Lower leg skin (tissue), 4 donors: ENCODE measurements around the gene COBL. TPM values are rescaled to one million over a fixed set of nuclear protein-coding genes. Genes with fewer than 3 reads are reported as not detected.
A peak's percentile ranks its signal among the peaks of the same experiment; 100 is the strongest.

Experiments
- DNase-seq, 2 donors: peaks; one replicate each; pipeline ENCODE4 v3.0.0-alpha.2; 2019; ENCODE audit warnings: low spot score in 2 of 2
- H3K4me3 ChIP-seq: fragments of 200-600 bp; sonication (generic); 2 replicates; pipeline ENCODE4 v1.5.1; 2017; ENCODE audit warnings: mild to moderate bottlenecking, low read depth; ENCODE audit not compliant: poor library complexity, severe bottlenecking
- CTCF ChIP-seq, 3 donors: fragments of 450-650 bp; IDR thresholded peaks; one replicate each; pipeline ENCODE4 v1.5.1; 2016; ENCODE audit warnings: antibody characterized with exemption in 3 of 3, mild to moderate bottlenecking in 3 of 3, moderate library complexity in 2 of 3
- POLR2A ChIP-seq, 2 donors: fragments of 450-650 bp; IDR thresholded peaks; one replicate each; pipeline ENCODE4 v1.6.1; 2016 to 2017; ENCODE audit warnings: antibody characterized with exemption in 2 of 2, mild to moderate bottlenecking in 1 of 2, moderate library complexity in 1 of 2
- WGBS, 2 donors: methylation state at CpG; one replicate each; pipeline ENCODE4 v1.1.5; 2018; 5-methylcytosine and 5-hydroxymethylcytosine counted together
- intact Hi-C: fragments of 100-400 bp; cut with DNase I; formaldehyde crosslinking; loops from one replicate; pipeline ENCODE4 v1.15.0; 2023; ENCODE audit warnings: low total_unique reads
- total RNA-seq, 4 donors: library from RNA; depleted of rRNA; stranded (reverse); fragments of >200 nt; gene quantifications; one replicate each; pipeline ENCODE4 v1.1.0, GENCODE V29; 2016

Gene COBL
- total RNA-seq, 4 donors from 2014 or later = 40.2 to 94.1 (median 66.5) TPM

- peak in 1 of 2 donors; percentile 68 for DNase-seq
- intact Hi-C loops = no loop called here
- H3K4me3 ChIP-seq = no peak overlapping the region
- no peak for TF ChIP-seq POLR2A (IDR thresholded peaks at IDR 0.05)
- no peak for TF ChIP-seq CTCF (IDR thresholded peaks at IDR 0.05)
- WGBS, 2 donors = 85 to 91% methylated on average over 8 of the region's 8 CpGs
Measured at GRCh38 chr7:51054231-51054630, 262.4 kb downstream of the COBL start.

GRCh38 chr7:51053160-51053925 is 263.3 kb downstream of the COBL start:
- peak in 1 of 2 donors; percentile 78 for DNase-seq
- WGBS, 2 donors = 88 to 91% methylated on average over 14 of the region's 14 CpGs
- H3K4me3 ChIP-seq = no peak overlapping the region
- TF ChIP-seq POLR2A (IDR thresholded peaks at IDR 0.05) = no peak
- TF ChIP-seq CTCF (IDR thresholded peaks at IDR 0.05) = no peak
- intact Hi-C loops = no loop called here

- no peak overlapping the region for H3K4me3 ChIP-seq
- TF ChIP-seq POLR2A (IDR thresholded peaks at IDR 0.05) = no peak
- no peak for TF ChIP-seq CTCF (IDR thresholded peaks at IDR 0.05)
- 56 to 58% methylated on average over 5 of the region's 5 CpGs for WGBS, 2 donors
- peak in 1 of 2 donors; percentile 10 for DNase-seq
- intact Hi-C loops = no loop called here
Measured at GRCh38 chr7:51046482-51046881, 270.1 kb downstream of the COBL start.

GRCh38 chr7:51046103-51046466 is 270.5 kb downstream of the COBL start:
- WGBS, 2 donors = 67 to 71% methylated on average over 4 of the region's 4 CpGs
- DNase-seq = peak in 1 of 2 donors; percentile 68
- TF ChIP-seq CTCF (IDR thresholded peaks at IDR 0.05) (no peak), POLR2A (IDR thresholded peaks at IDR 0.05) (no peak)
- intact Hi-C loops = no loop called here
- H3K4me3 ChIP-seq = no peak overlapping the region

- intact Hi-C loops = no loop called here
Measured at GRCh38 chr7:51045319-51046102, 271.1 kb downstream of the COBL start.

More at GRCh38 chr7:51045319-51046102, 271.1 kb downstream of the COBL start:
- DNase-seq = peak in 1 of 2 donors; percentile 59
- WGBS, 2 donors = 82 to 88% methylated on average over 14 of the region's 14 CpGs
- TF ChIP-seq POLR2A (IDR thresholded peaks at IDR 0.05) (no peak), CTCF (IDR thresholded peaks at IDR 0.05) (no peak)
- no peak overlapping the region for H3K4me3 ChIP-seq
